SU-DHL-6 (cell line): Measurements from ENCODE around the gene HTR3C.
A peak's percentile ranks its signal among the peaks of the same experiment; 100 is the strongest.
"Not testable (repeated sequence)": the region's sequence is repeated elsewhere in the genome, so short reads cannot be mapped to it uniquely, and the experiment has no call there.

ENCODE experiments used
- H2AFZ ChIP-seq: fragments of 200-600 bp; sonication (generic); 2 replicates; pipeline ENCODE4 v1.6.1; 2014; ENCODE audit warnings: low read depth, mild to moderate bottlenecking, moderate library complexity, mixed read lengths, antibody characterized with exemption, low read length; ENCODE audit not compliant: severe bottlenecking
- H3F3A ChIP-seq: fragments of 200-600 bp; shearing (Covaris generic); 2 replicates; pipeline ENCODE4 v1.6.0; 2016; ENCODE audit warnings: antibody characterized with exemption, mild to moderate bottlenecking; ENCODE audit not compliant: insufficient read depth
- H3K27ac ChIP-seq: fragments of 200-600 bp; sonication (generic); 2 replicates; pipeline ENCODE4 v1.5.1; 2016; ENCODE audit warnings: low read depth, mild to moderate bottlenecking, low read length, moderate library complexity, mixed read lengths
- H3K27me3 ChIP-seq: fragments of 200-600 bp; sonication (generic), shearing (Covaris generic); 2 replicates; pipeline ENCODE4 v1.6.0; 2014; ENCODE audit warnings: mild to moderate bottlenecking, low read length
- H3K36me3 ChIP-seq: fragments of 200-600 bp; sonication (generic); 2 replicates; pipeline ENCODE4 v1.6.1; 2014; ENCODE audit warnings: mild to moderate bottlenecking, low read length, mixed read lengths
- H3K4me2 ChIP-seq: fragments of 300-600, 200-600 bp; shearing (Covaris generic), sonication (generic); 2 replicates; pipeline ENCODE4 v1.6.0; 2014; ENCODE audit warnings: low read length, low read depth, mild to moderate bottlenecking; ENCODE audit not compliant: poor library complexity, severe bottlenecking
- H3K4me3 ChIP-seq: fragments of 200-600 bp; sonication (generic); 2 replicates; pipeline ENCODE4 v1.5.1; 2014; ENCODE audit warnings: antibody characterized with exemption, low read length, mild to moderate bottlenecking, mixed read lengths; ENCODE audit not compliant: insufficient read depth, poor library complexity, severe bottlenecking
- H3K79me2 ChIP-seq: fragments of 200-600 bp; sonication (generic); 2 replicates; pipeline ENCODE4 v1.6.1; 2014; ENCODE audit warnings: mild to moderate bottlenecking, low read length, moderate library complexity; ENCODE audit not compliant: insufficient read depth
- H3K9ac ChIP-seq: fragments of 200-600 bp; sonication (generic); 2 replicates; pipeline ENCODE4 v1.7.0; 2014; ENCODE audit warnings: mild to moderate bottlenecking, low read length
- H3K9me2 ChIP-seq: fragments of 200-600 bp; sonication (generic); replicated peaks from 2 replicates; pipeline ENCODE4 v1.6.1; 2014; ENCODE audit warnings: low read length; ENCODE audit not compliant: insufficient read depth
- H3K9me3 ChIP-seq: fragments of 200-600 bp; sonication (generic); 2 replicates; pipeline ENCODE4 v1.6.1; 2014; ENCODE audit warnings: low read length, mixed read lengths; ENCODE audit not compliant: insufficient read depth
- H4K20me1 ChIP-seq: fragments of 200-600 bp; sonication (generic); 2 replicates; pipeline ENCODE4 v1.6.1; 2014; ENCODE audit warnings: low read depth, mild to moderate bottlenecking, antibody characterized with exemption, low read length, moderate library complexity, mixed read lengths
- CTCF ChIP-seq: fragments of 200-600 bp; sonication (generic); IDR thresholded peaks from one replicate; pipeline ENCODE4 v1.5.1; 2017; ENCODE audit warnings: antibody characterized with exemption, mild to moderate bottlenecking, low read length, moderate library complexity; ENCODE audit not compliant: insufficient read depth, poor library complexity, severe bottlenecking
- EZH2phosphoT487 ChIP-seq: fragments of 200-600 bp; sonication (generic), shearing (Covaris generic); conservative IDR thresholded peaks from 2 replicates; pipeline ENCODE4 v1.6.1; 2018; ENCODE audit warnings: mild to moderate bottlenecking, antibody characterized with exemption, low read length, moderate library complexity, mixed read lengths

HTR3C gene

GRCh38 chr3:184005941-184006507, 46.8 kb upstream of the HTR3C start:
- H3K9me3 ChIP-seq = no peaks in the 10 kb centered on the region
- H3K4me2 ChIP-seq = peak overlapping the region; percentile 91
- H2AFZ ChIP-seq = peak overlapping the region; percentile 62
- H3K4me3 ChIP-seq = peak overlapping the region; percentile 26
- no peaks in the 10 kb centered on the region for H3K27me3 ChIP-seq
- H3K36me3 ChIP-seq = no peaks in the 10 kb centered on the region
- no peaks in the 10 kb centered on the region for H3K79me2 ChIP-seq
- TF ChIP-seq CTCF (no peak), EZH2phosphoT487 (no peak)
- H3K9ac ChIP-seq = peak overlapping the region; percentile 44
- peak overlapping the region; percentile 85 for H3K27ac ChIP-seq
- no peaks in the 10 kb centered on the region for H4K20me1 ChIP-seq
- H3F3A ChIP-seq = peaks cover 33% of the 10 kb centered on the region
- no peaks in the 10 kb centered on the region for H3K9me2 ChIP-seq

- Histone ChIP-seq H2AFZ (peak overlapping the region; percentile 38), H3K27ac (peak overlapping the region; percentile 80), H3K4me2 (peak overlapping the region; percentile 91), H3K9ac (peak overlapping the region; percentile 37), H3F3A (peaks cover 33% of the 10 kb centered on the region)
- not testable (repeated sequence) for H3K36me3 ChIP-seq, H3K27me3 ChIP-seq, H3K4me3 ChIP-seq, H3K79me2 ChIP-seq, H4K20me1 ChIP-seq, H3K9me2 ChIP-seq, H3K9me3 ChIP-seq
Observed at GRCh38 chr3:184007143-184007813, 45.6 kb upstream of the HTR3C start.

GRCh38 chr3:184008161-184008560, 44.7 kb upstream of the HTR3C start:
- no peaks in the 10 kb centered on the region for H3K9me2 ChIP-seq
- peak overlapping the region; percentile 38 for H2AFZ ChIP-seq
- H3K27me3 ChIP-seq = no peaks in the 10 kb centered on the region
- H3K9ac ChIP-seq = peak overlapping the region; percentile 37
- no peaks in the 10 kb centered on the region for H3K79me2 ChIP-seq
- H3K36me3 ChIP-seq = no peaks in the 10 kb centered on the region
- H3K9me3 ChIP-seq = no peaks in the 10 kb centered on the region
- peaks cover 33% of the 10 kb centered on the region for H3F3A ChIP-seq
- TF ChIP-seq CTCF = no peak
- no peak for TF ChIP-seq EZH2phosphoT487
- peak overlapping the region; percentile 13 for H3K4me3 ChIP-seq
- no peaks in the 10 kb centered on the region for H4K20me1 ChIP-seq
- peak overlapping the region; percentile 91 for H3K4me2 ChIP-seq
- H3K27ac ChIP-seq = peak overlapping the region; percentile 80

GRCh38 chr3:184011230-184011876, 41.5 kb upstream of the HTR3C start:
- no peaks in the 10 kb centered on the region for H3K9me2 ChIP-seq
- H4K20me1 ChIP-seq = no peaks in the 10 kb centered on the region
- H3K27me3 ChIP-seq = no peaks in the 10 kb centered on the region
- H3F3A ChIP-seq = peaks cover 33% of the 10 kb centered on the region
- 0 out of 2 replicates have a peak, but pooled peaks cover 4% of the 10 kb centered on the region for H3K36me3 ChIP-seq
- no peak overlapping the region for H3K9ac ChIP-seq
- H3K9me3 ChIP-seq = no peaks in the 10 kb centered on the region
- no peak overlapping the region for H3K4me3 ChIP-seq
- H3K79me2 ChIP-seq = no peaks in the 10 kb centered on the region
- TF ChIP-seq EZH2phosphoT487 (no peak), CTCF (no peak)
- no peak overlapping the region for H3K4me2 ChIP-seq
- no peak overlapping the region for H3K27ac ChIP-seq
- H2AFZ ChIP-seq = no peak overlapping the region
